Adipocyte (in vitro differentiated cells): ENCODE results near the gene ESYT1.

Experiments
- DNase-seq: peaks from one replicate; pipeline ENCODE4 v3.0.0-alpha.2; 2015; ENCODE audit warnings: low read depth
- H3K27me3 ChIP-seq: replicated peaks from 2 replicates; pipeline ENCODE4 v1.7.0; 2013; ENCODE audit warnings: mild to moderate bottlenecking, low read length, moderate library complexity; ENCODE audit not compliant: control insufficient read depth, insufficient read depth
- H3K36me3 ChIP-seq: 2 replicates; pipeline ENCODE4 v1.7.0; 2013; ENCODE audit warnings: low read length, mild to moderate bottlenecking, moderate library complexity; ENCODE audit not compliant: control insufficient read depth, insufficient read depth, severe bottlenecking
- H3K4me1 ChIP-seq: 2 replicates; pipeline ENCODE4 v1.7.0; 2013; ENCODE audit warnings: mild to moderate bottlenecking, low read length, moderate library complexity; ENCODE audit not compliant: control insufficient read depth, insufficient read depth
- H3K4me3 ChIP-seq: 2 replicates; pipeline ENCODE4 v1.7.0; 2013; ENCODE audit warnings: mild to moderate bottlenecking, low read length, moderate library complexity
- H3K9ac ChIP-seq: 2 replicates; pipeline ENCODE4 v1.7.0; 2013; ENCODE audit warnings: mild to moderate bottlenecking, low read length, moderate library complexity
- H3K9me3 ChIP-seq: 2 replicates; pipeline ENCODE4 v1.7.0; 2013; ENCODE audit warnings: mild to moderate bottlenecking, low read length, moderate library complexity; ENCODE audit not compliant: control insufficient read depth

The ESYT1 gene

DNA sequence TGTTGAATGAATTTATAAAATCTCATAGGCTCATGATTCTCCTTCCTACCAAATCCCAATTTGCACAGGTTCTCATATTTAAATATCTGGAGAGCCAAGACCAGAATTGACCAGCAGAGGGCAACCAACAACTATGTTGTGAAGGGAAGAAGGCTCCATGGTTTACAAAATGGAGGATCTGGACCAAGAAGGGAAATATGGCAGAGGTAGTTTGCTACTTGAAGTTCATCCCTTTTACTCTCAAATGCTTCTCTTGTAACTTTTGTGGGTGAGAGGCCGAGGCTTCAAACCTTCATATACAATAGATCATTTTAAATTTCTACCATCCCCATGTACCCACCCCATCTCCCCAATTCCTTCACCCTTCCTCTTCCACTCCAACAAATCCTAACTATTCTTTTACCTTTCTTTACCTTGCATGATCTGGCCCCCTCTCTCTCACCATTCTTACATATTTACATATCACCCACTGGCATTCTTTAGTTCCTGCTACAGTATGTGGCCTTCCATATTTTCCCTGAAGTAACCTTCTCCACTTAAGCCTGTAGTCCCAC, 65.0 kb downstream of the ESYT1 start:
- DNase-seq: peak; percentile 97
- H3K4me1 ChIP-seq: peaks cover 33% of the 10 kb centered on the region

More for the DNA sequence above, 65.0 kb downstream of the ESYT1 start:
- no peak overlapping the region for H3K4me3 ChIP-seq
- H3K9me3 ChIP-seq: no peaks in the 10 kb centered on the region
- peak overlapping the region; percentile 45 for H3K9ac ChIP-seq
- H3K36me3 ChIP-seq: no peaks in the 10 kb centered on the region
- H3K27me3 ChIP-seq: no peaks in the 10 kb centered on the region
